H1 (cell line): ENCODE data around the gene CYB5R3. TPM values are rescaled to one million over a fixed set of nuclear protein-coding genes. Genes with fewer than 3 reads are reported as not detected.

Source experiments
- ASH2L ChIP-seq: fragments of 200-600, 300-600 bp; sonication (generic); IDR thresholded peaks from one replicate; pipeline ENCODE4 v1.7.1; 2017; ENCODE audit warnings: low read length
- BCL11A ChIP-seq, 2 experiments: IDR thresholded peaks; one replicate each; pipeline ENCODE4 v1.6.1; 2011; ENCODE audit warnings: low read depth in 2 of 2, low read length in 2 of 2, mild to moderate bottlenecking in 2 of 2
- BRCA1 ChIP-seq: IDR thresholded peaks from 2 replicates; pipeline ENCODE4 v1.6.1; 2012; ENCODE audit warnings: low read depth, low read length, improper control_type of control experiment
- EZH2 ChIP-seq: fragments of 200-600 bp; sonication (generic); IDR thresholded peaks from 2 replicates; pipeline ENCODE4 v1.7.1; 2012; ENCODE audit warnings: low read depth, mild to moderate bottlenecking, moderate library complexity, low read length, inconsistent platforms; ENCODE audit not compliant: severe bottlenecking
- NANOG ChIP-seq: IDR thresholded peaks from 2 replicates; pipeline ENCODE4 v1.6.1; 2011; ENCODE audit warnings: low read length, low read depth, mild to moderate bottlenecking, inconsistent platforms; ENCODE audit not compliant: insufficient read depth, poor library complexity, severe bottlenecking
- RXRA ChIP-seq: IDR thresholded peaks from 2 replicates; pipeline ENCODE4 v1.6.1; 2011; ENCODE audit warnings: low read depth, mild to moderate bottlenecking, low read length, moderate library complexity; ENCODE audit not compliant: insufficient read depth
- SAP30 ChIP-seq: fragments of 300-600 bp; sonication (generic); IDR thresholded peaks from 2 replicates; pipeline ENCODE4 v1.7.1; 2012; ENCODE audit warnings: low read length, moderate library complexity, mild to moderate bottlenecking, inconsistent platforms; ENCODE audit not compliant: insufficient read depth, insufficient replicate concordance
- TBP ChIP-seq: IDR thresholded peaks from 2 replicates; pipeline ENCODE4 v1.6.1; 2011; ENCODE audit warnings: low read depth, low read length, improper control_type of control experiment
- polyA plus RNA-seq, 7 experiments: library from polyadenylated mRNA; depleted of rRNA in 3 of 7; stranded (reverse) in 5 of 7; unstranded in 2 of 7; fragments of >200 nt in 5 of 7; fragments of 200-250 nt in 2 of 7; gene quantifications; 1 replicate in 5 of 7; 2 replicates in 1 of 7; 4 replicates in 1 of 7; pipeline versions ENCODE4 v1.2.1 to v1.2.3, GENCODE V29; 2011 to 2013; ENCODE audit warnings: missing spikeins in 2 of 7, mixed read lengths in 2 of 7
- total RNA-seq: library from RNA; stranded (reverse); fragmentation: NEBNext Ultra II Directional; extraction: Animal tissue kit (Norgen Biotek cat#: 25700); gene quantifications from 2 replicates; pipeline ENCODE4 v1.2.1, GENCODE V29; 2021
- TF ChIP-seq, protein P1 (sequence below): fragments of 300-600 bp; sonication (generic); IDR thresholded peaks from 2 replicates; pipeline ENCODE4 v1.7.1; 2012; ENCODE audit warnings: low read length, moderate library complexity, mild to moderate bottlenecking, inconsistent platforms; ENCODE audit not compliant: insufficient replicate concordance
- TF ChIP-seq, protein P2 (sequence below): IDR thresholded peaks from 2 replicates; pipeline ENCODE4 v1.6.1; 2011; ENCODE audit warnings: low read length, improper control_type of control experiment

The CYB5R3 gene
- total and polyA plus RNA-seq, 2 of the 8 experiments (the other 6 are each of a cell fraction or from before 2014, with no cell fraction given), result 75.3 to 113 TPM

DNA sequence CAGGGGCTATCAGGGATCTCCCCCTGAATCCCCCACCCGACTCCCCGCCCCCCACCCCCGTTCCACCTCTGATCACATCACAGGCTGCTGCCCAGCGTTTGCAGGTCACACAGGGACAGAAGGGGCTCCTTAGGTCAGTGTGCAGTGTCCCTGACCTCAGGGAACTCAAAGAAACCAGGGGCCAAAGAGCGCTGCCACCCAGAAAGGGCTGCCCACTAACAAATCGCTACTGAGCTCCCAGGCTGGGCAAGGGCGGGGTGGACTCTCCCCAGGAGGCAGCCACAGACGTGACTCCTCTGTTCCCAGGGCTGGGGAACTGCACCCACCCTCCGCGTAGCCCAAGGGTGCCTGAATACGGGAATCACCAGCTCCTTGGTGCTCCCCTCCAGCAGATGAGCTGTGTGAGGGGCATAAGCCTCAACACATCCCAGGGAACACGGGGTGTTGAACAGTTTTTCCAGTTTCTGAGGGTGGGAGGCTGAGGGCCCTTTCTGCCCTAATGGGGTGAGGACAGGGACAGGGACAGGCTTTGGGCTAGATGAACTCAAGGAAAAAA lies 24.6 kb downstream of the CYB5R3 start (continued):
- TF ChIP-seq, protein P1, sequence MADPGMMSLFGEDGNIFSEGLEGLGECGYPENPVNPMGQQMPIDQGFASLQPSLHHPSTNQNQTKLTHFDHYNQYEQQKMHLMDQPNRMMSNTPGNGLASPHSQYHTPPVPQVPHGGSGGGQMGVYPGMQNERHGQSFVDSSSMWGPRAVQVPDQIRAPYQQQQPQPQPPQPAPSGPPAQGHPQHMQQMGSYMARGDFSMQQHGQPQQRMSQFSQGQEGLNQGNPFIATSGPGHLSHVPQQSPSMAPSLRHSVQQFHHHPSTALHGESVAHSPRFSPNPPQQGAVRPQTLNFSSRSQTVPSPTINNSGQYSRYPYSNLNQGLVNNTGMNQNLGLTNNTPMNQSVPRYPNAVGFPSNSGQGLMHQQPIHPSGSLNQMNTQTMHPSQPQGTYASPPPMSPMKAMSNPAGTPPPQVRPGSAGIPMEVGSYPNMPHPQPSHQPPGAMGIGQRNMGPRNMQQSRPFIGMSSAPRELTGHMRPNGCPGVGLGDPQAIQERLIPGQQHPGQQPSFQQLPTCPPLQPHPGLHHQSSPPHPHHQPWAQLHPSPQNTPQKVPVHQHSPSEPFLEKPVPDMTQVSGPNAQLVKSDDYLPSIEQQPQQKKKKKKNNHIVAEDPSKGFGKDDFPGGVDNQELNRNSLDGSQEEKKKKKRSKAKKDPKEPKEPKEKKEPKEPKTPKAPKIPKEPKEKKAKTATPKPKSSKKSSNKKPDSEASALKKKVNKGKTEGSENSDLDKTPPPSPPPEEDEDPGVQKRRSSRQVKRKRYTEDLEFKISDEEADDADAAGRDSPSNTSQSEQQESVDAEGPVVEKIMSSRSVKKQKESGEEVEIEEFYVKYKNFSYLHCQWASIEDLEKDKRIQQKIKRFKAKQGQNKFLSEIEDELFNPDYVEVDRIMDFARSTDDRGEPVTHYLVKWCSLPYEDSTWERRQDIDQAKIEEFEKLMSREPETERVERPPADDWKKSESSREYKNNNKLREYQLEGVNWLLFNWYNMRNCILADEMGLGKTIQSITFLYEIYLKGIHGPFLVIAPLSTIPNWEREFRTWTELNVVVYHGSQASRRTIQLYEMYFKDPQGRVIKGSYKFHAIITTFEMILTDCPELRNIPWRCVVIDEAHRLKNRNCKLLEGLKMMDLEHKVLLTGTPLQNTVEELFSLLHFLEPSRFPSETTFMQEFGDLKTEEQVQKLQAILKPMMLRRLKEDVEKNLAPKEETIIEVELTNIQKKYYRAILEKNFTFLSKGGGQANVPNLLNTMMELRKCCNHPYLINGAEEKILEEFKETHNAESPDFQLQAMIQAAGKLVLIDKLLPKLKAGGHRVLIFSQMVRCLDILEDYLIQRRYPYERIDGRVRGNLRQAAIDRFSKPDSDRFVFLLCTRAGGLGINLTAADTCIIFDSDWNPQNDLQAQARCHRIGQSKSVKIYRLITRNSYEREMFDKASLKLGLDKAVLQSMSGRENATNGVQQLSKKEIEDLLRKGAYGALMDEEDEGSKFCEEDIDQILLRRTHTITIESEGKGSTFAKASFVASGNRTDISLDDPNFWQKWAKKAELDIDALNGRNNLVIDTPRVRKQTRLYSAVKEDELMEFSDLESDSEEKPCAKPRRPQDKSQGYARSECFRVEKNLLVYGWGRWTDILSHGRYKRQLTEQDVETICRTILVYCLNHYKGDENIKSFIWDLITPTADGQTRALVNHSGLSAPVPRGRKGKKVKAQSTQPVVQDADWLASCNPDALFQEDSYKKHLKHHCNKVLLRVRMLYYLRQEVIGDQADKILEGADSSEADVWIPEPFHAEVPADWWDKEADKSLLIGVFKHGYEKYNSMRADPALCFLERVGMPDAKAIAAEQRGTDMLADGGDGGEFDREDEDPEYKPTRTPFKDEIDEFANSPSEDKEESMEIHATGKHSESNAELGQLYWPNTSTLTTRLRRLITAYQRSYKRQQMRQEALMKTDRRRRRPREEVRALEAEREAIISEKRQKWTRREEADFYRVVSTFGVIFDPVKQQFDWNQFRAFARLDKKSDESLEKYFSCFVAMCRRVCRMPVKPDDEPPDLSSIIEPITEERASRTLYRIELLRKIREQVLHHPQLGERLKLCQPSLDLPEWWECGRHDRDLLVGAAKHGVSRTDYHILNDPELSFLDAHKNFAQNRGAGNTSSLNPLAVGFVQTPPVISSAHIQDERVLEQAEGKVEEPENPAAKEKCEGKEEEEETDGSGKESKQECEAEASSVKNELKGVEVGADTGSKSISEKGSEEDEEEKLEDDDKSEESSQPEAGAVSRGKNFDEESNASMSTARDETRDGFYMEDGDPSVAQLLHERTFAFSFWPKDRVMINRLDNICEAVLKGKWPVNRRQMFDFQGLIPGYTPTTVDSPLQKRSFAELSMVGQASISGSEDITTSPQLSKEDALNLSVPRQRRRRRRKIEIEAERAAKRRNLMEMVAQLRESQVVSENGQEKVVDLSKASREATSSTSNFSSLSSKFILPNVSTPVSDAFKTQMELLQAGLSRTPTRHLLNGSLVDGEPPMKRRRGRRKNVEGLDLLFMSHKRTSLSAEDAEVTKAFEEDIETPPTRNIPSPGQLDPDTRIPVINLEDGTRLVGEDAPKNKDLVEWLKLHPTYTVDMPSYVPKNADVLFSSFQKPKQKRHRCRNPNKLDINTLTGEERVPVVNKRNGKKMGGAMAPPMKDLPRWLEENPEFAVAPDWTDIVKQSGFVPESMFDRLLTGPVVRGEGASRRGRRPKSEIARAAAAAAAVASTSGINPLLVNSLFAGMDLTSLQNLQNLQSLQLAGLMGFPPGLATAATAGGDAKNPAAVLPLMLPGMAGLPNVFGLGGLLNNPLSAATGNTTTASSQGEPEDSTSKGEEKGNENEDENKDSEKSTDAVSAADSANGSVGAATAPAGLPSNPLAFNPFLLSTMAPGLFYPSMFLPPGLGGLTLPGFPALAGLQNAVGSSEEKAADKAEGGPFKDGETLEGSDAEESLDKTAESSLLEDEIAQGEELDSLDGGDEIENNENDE, result no peak
- TF ChIP-seq EZH2 (no peak), ASH2L (no peak), BRCA1 (no peak), NANOG (no peak), RXRA (no peak), SAP30 (no peak), BCL11A (IDR thresholded peaks at IDR 0.05; ENCODE audit: low read depth in 2 of 2, low read length in 2 of 2) (no peak), TBP (no peak)
- TF ChIP-seq, protein P2, sequence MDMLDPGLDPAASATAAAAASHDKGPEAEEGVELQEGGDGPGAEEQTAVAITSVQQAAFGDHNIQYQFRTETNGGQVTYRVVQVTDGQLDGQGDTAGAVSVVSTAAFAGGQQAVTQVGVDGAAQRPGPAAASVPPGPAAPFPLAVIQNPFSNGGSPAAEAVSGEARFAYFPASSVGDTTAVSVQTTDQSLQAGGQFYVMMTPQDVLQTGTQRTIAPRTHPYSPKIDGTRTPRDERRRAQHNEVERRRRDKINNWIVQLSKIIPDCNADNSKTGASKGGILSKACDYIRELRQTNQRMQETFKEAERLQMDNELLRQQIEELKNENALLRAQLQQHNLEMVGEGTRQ, result no peak
